ENCODE data around the gene ADPRS.

ADPRS gene

DNA sequence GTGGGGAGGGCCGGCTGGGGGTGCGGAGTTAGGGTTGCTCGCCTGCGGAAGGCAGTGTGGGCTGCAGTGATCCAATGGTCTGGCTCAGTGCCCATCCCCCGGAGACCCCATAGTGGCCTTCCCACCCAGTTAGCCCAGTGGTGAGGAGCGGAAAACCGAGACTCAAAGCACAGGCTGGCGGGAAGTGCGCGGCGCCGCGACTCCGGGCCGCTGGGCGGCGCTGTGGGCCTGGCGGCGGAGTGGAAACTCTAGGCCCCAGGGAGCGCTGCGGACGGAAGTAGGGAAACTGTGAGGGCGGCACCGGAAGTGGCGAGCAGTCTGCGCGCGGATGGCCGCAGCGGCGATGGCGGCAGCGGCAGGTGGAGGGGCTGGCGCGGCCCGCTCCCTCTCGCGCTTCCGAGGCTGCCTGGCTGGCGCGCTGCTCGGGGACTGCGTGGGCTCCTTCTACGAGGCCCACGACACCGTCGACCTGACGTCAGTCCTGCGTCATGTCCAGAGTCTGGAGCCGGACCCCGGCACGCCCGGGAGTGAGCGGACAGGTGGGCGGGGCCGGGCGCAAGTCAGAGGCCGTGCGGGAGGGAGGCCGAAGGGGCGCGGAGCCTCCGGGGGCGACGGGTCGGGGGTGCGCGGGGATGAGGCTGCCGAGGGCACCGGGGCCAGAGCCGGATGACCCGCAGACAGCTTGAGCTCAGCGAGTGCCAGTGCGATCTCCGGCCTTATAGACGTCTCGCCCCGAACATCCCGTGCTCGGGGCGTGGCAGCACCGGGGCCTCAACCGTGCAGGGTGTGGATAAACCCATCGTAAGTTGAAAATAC is at the start of gene ADPRS:
Gene ADPRS, plus strand, starts transcription at position 316 of the 816 bp plus-strand sequence. Its CDS starts 13 bp downstream, at position 329.
- peak within 1 kb of the TSS; percentile 83 to 84 for H3K4me3 ChIP-seq (ENCODE audit: low read depth in 1 of 2, low read length in 2 of 2)
- H3K27ac ChIP-seq (ENCODE audit: low read depth, low read length) = peak within 1 kb of the TSS; percentile 88
- peaks cover 25 to 27% of the 10 kb centered on the region in 2 donors for H3K36me3 ChIP-seq (ENCODE audit: control insufficient read depth in 1 of 2, insufficient read depth in 2 of 2, low read length in 2 of 2)
- H3K4me1 ChIP-seq (ENCODE audit: control insufficient read depth in 1 of 2, insufficient read depth in 2 of 2, low read length in 2 of 2) = peaks cover 8 to 22% of the 10 kb centered on the region in 2 donors
- H3K9me3 ChIP-seq (ENCODE audit: control insufficient read depth in 1 of 2, low read length in 2 of 2) = no peaks in the 10 kb centered on the region
- peaks cover 9 to 13% of the 10 kb centered on the region in 2 donors for H3K27me3 ChIP-seq (ENCODE audit: control insufficient read depth in 1 of 2, insufficient read depth in 2 of 2, low read length in 2 of 2)
- H3K9ac ChIP-seq (ENCODE audit: low read depth in 1 of 2, low read length in 2 of 2) = peak within 1 kb of the TSS; percentile 82 to 87

- Histone ChIP-seq H3K4me3 (ENCODE audit: low read depth in 1 of 2, low read length in 2 of 2) (no peak overlapping the region), H3K9ac (ENCODE audit: low read depth in 1 of 2, low read length in 2 of 2) (no peak overlapping the region), H3K27ac (ENCODE audit: low read depth, low read length) (no peak overlapping the region), H3K36me3 (ENCODE audit: control insufficient read depth in 1 of 2, insufficient read depth in 2 of 2, low read length in 2 of 2) (peaks cover 7 to 41% of the 10 kb centered on the region in 2 donors), H3K9me3 (ENCODE audit: control insufficient read depth in 1 of 2, low read length in 2 of 2) (no peaks in the 10 kb centered on the region), H3K4me1 (ENCODE audit: control insufficient read depth in 1 of 2, insufficient read depth in 2 of 2, low read length in 2 of 2) (no peaks in the 10 kb centered on the region), H3K27me3 (ENCODE audit: control insufficient read depth in 1 of 2, insufficient read depth in 2 of 2, low read length in 2 of 2) (no peaks in the 10 kb centered on the region)
Measured at GRCh38 chr1:36040238-36040637, 48.5 kb upstream of the ADPRS start.

DNA sequence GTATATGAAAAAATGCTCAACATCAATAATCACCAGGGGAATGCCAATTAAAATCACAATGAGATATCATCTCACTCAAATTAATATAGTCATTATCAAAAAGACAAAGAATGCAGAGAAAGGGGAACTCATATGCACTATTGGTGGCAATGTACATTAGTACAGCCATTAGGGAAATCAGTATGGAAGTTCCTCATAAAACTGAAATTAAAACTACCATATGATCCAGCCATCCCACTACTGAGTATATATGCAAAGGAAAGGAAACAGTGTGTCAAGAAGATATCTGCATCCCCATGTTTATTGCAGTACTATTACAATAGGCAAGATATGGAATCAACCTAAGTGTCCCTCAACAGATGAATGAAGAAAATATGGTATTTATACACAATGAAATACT is 36.9 kb upstream of the ADPRS start:
- no peaks in the 10 kb centered on the region for H3K9me3 ChIP-seq (ENCODE audit: control insufficient read depth in 1 of 2, low read length in 2 of 2)
- H3K27ac ChIP-seq (ENCODE audit: low read depth, low read length) = no peak overlapping the region
- H3K36me3 ChIP-seq (ENCODE audit: control insufficient read depth in 1 of 2, insufficient read depth in 2 of 2, low read length in 2 of 2) = peaks cover 3 to 10% of the 10 kb centered on the region in 2 donors
- no peaks in the 10 kb centered on the region for H3K27me3 ChIP-seq (ENCODE audit: control insufficient read depth in 1 of 2, insufficient read depth in 2 of 2, low read length in 2 of 2)
- H3K4me3 ChIP-seq (ENCODE audit: low read depth in 1 of 2, low read length in 2 of 2) = no peak overlapping the region
- H3K9ac ChIP-seq (ENCODE audit: low read depth in 1 of 2, low read length in 2 of 2) = no peak overlapping the region
- H3K4me1 ChIP-seq (ENCODE audit: control insufficient read depth in 1 of 2, insufficient read depth in 2 of 2, low read length in 2 of 2) = no peaks in the 10 kb centered on the region

DNA sequence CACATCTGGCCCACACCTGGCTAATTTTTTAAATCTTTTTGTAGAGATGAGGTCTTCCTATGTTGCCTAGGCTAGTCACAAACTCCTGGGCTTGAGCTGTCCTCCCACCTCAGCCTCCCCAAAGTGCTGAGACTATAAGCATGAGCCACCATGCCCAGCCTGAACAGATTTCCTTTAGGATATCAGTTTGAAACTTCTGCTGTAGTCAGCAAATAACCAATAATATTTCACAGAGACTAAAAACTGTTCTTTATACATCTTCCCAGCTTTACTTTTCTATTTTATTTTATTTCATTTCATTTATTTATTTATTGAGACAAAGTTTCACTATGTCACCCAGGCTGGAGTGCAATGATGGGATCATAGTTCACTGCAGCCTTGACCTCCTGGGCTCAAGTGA is 34.7 kb upstream of the ADPRS start:
- no peaks in the 10 kb centered on the region for H3K4me1 ChIP-seq (ENCODE audit: control insufficient read depth in 1 of 2, insufficient read depth in 2 of 2, low read length in 2 of 2)
- peaks cover 3 to 6% of the 10 kb centered on the region in 2 donors for H3K36me3 ChIP-seq (ENCODE audit: control insufficient read depth in 1 of 2, insufficient read depth in 2 of 2, low read length in 2 of 2)
- H3K27ac ChIP-seq (ENCODE audit: low read depth, low read length) = no peak overlapping the region
- no peak overlapping the region for H3K9ac ChIP-seq (ENCODE audit: low read depth in 1 of 2, low read length in 2 of 2)
- H3K4me3 ChIP-seq (ENCODE audit: low read depth in 1 of 2, low read length in 2 of 2) = no peak overlapping the region
- H3K9me3 ChIP-seq (ENCODE audit: control insufficient read depth in 1 of 2, low read length in 2 of 2) = no peaks in the 10 kb centered on the region
- H3K27me3 ChIP-seq (ENCODE audit: control insufficient read depth in 1 of 2, insufficient read depth in 2 of 2, low read length in 2 of 2) = no peaks in the 10 kb centered on the region

DNA sequence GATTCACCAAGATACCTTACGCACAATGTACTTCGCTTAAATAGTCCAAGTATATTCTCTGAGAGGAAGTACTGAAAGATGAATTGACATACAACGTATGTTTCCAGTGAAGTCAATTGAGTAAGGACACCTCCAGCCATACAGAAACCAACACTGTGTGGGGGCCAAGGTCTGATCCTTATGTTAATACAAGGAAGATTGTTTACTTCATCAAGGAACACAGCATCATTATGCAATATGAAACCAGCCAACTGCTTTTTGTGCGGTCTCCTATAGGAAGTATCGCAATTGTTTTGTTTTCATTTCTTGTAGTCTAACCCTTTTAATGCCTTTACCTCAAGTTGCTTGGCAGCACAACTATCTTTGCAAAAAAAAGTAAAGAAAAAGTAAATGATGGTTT is 33.0 kb upstream of the ADPRS start:
- Histone ChIP-seq H3K27ac (ENCODE audit: low read depth, low read length) (no peak overlapping the region), H3K4me3 (ENCODE audit: low read depth in 1 of 2, low read length in 2 of 2) (no peak overlapping the region), H3K9me3 (ENCODE audit: control insufficient read depth in 1 of 2, low read length in 2 of 2) (no peaks in the 10 kb centered on the region), H3K4me1 (ENCODE audit: control insufficient read depth in 1 of 2, insufficient read depth in 2 of 2, low read length in 2 of 2) (no peaks in the 10 kb centered on the region), H3K27me3 (ENCODE audit: control insufficient read depth in 1 of 2, insufficient read depth in 2 of 2, low read length in 2 of 2) (no peaks in the 10 kb centered on the region), H3K36me3 (ENCODE audit: control insufficient read depth in 1 of 2, insufficient read depth in 2 of 2, low read length in 2 of 2) (peaks cover 3 to 6% of the 10 kb centered on the region in 2 donors), H3K9ac (ENCODE audit: low read depth in 1 of 2, low read length in 2 of 2) (no peak overlapping the region)

DNA sequence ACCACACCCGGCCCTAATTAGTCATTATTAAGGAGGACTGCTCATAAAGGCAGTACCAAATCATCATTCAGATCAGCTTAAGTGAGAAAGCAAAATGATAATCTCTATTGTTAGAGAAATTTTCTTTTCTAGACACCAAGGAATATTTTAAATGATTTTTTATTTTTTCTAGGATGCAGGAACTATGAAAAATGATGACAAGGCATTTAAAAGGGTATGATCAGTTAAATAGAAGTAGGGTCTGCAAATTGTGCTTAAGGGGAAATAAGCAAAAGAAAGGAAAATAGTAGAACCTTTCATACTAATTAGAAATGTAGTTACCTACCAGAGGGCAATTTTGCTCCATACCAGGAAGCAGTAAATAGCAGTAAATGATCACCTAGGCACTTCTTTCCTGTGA is 26.4 kb upstream of the ADPRS start:
- Histone ChIP-seq H3K27me3 (ENCODE audit: control insufficient read depth in 1 of 2, insufficient read depth in 2 of 2, low read length in 2 of 2) (no peaks in the 10 kb centered on the region), H3K9me3 (ENCODE audit: control insufficient read depth in 1 of 2, low read length in 2 of 2) (no peaks in the 10 kb centered on the region), H3K4me1 (ENCODE audit: control insufficient read depth in 1 of 2, insufficient read depth in 2 of 2, low read length in 2 of 2) (no peaks in the 10 kb centered on the region), H3K9ac (ENCODE audit: low read depth in 1 of 2, low read length in 2 of 2) (no peak overlapping the region), H3K4me3 (ENCODE audit: low read depth in 1 of 2, low read length in 2 of 2) (no peak overlapping the region), H3K27ac (ENCODE audit: low read depth, low read length) (no peak overlapping the region), H3K36me3 (ENCODE audit: control insufficient read depth in 1 of 2, insufficient read depth in 2 of 2, low read length in 2 of 2) (no peaks in the 10 kb centered on the region)

DNA sequence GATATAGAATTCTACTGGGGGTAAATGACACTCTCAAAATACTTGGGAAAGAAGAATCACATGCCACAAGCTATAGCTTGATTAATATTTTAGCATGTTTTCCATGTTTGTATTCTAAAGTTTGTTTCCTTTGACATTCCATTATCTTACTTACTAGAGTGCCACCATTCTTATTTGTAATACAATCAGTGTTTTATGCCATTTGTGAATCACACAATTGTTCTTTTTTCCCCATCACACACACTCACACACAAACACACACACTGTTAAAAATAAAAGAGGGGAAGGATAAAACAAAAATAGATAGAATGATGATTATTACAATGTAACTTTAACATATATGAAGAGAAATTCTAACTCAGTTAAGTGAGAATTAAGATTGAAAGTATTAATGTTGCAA is 20.8 kb upstream of the ADPRS start:
- Histone ChIP-seq H3K9me3 (ENCODE audit: control insufficient read depth in 1 of 2, low read length in 2 of 2) (no peaks in the 10 kb centered on the region), H3K36me3 (ENCODE audit: control insufficient read depth in 1 of 2, insufficient read depth in 2 of 2, low read length in 2 of 2) (no peaks in the 10 kb centered on the region), H3K9ac (ENCODE audit: low read depth in 1 of 2, low read length in 2 of 2) (no peak overlapping the region), H3K4me1 (ENCODE audit: control insufficient read depth in 1 of 2, insufficient read depth in 2 of 2, low read length in 2 of 2) (no peaks in the 10 kb centered on the region), H3K27ac (ENCODE audit: low read depth, low read length) (no peak overlapping the region), H3K27me3 (ENCODE audit: control insufficient read depth in 1 of 2, insufficient read depth in 2 of 2, low read length in 2 of 2) (no peaks in the 10 kb centered on the region), H3K4me3 (ENCODE audit: low read depth in 1 of 2, low read length in 2 of 2) (no peak overlapping the region)

DNA sequence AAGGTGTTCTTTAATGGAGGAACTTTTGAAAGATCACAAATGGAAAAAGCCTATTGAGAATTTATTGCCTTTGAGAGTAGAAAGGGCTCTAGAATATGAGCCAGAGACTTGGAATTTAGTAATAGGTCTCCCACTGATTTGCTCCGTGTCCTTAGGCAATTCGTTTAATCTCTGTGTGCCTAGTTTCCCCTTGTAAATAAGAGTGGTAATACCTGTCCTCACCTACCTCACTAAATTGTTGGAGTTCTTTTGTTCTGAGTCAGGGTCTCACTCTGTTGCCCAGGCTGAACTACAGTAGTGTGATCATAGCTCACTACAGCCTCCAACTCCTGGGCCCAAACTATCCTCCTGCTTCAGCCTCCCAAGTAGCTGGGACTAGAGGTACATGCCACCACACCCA is 19.8 kb upstream of the ADPRS start:
- Histone ChIP-seq H3K4me1 (ENCODE audit: control insufficient read depth in 1 of 2, insufficient read depth in 2 of 2, low read length in 2 of 2) (no peaks in the 10 kb centered on the region), H3K4me3 (ENCODE audit: low read depth in 1 of 2, low read length in 2 of 2) (no peak overlapping the region), H3K9ac (ENCODE audit: low read depth in 1 of 2, low read length in 2 of 2) (no peak overlapping the region), H3K27ac (ENCODE audit: low read depth, low read length) (no peak overlapping the region), H3K36me3 (ENCODE audit: control insufficient read depth in 1 of 2, insufficient read depth in 2 of 2, low read length in 2 of 2) (no peaks in the 10 kb centered on the region), H3K9me3 (ENCODE audit: control insufficient read depth in 1 of 2, low read length in 2 of 2) (no peaks in the 10 kb centered on the region), H3K27me3 (ENCODE audit: control insufficient read depth in 1 of 2, insufficient read depth in 2 of 2, low read length in 2 of 2) (no peaks in the 10 kb centered on the region)

- Histone ChIP-seq H3K9me3 (ENCODE audit: control insufficient read depth in 1 of 2, low read length in 2 of 2) (no peaks in the 10 kb centered on the region), H3K36me3 (ENCODE audit: control insufficient read depth in 1 of 2, insufficient read depth in 2 of 2, low read length in 2 of 2) (no peaks in the 10 kb centered on the region), H3K27me3 (ENCODE audit: control insufficient read depth in 1 of 2, insufficient read depth in 2 of 2, low read length in 2 of 2) (no peaks in the 10 kb centered on the region), H3K9ac (ENCODE audit: low read depth in 1 of 2, low read length in 2 of 2) (no peak overlapping the region), H3K4me3 (ENCODE audit: low read depth in 1 of 2, low read length in 2 of 2) (no peak overlapping the region), H3K4me1 (ENCODE audit: control insufficient read depth in 1 of 2, insufficient read depth in 2 of 2, low read length in 2 of 2) (no peaks in the 10 kb centered on the region), H3K27ac (ENCODE audit: low read depth, low read length) (no peak overlapping the region)
Measured at GRCh38 chr1:36070349-36070748, 18.3 kb upstream of the ADPRS start.

DNA sequence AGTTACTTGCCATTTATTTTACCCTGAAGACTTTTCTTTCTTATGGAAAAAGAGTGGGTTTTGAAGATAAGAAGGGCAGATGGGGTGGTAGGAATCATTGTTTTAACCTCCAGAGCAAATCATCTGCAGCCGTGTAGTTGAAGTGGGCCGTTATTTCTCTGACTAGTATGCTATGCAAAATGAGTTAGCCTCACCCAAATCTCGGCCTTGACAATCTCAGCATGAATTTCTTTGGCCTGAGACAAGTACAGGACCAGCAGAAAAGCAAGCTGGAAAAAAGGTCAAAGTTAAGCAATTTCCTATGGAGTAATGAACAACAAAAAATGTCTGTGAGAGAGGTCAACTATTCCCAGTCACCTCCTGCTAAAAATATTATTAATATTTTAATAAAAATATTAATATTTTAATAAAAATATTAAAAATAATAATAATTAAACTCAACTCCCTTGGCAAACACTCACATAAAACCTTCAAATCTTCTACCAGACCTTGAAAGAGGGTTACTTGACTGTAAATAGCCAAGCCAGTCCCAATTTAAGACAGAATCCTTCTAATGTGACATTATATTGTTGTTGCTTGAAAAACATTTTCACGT is 11.6 kb upstream of the ADPRS start:
- Histone ChIP-seq H3K4me3 (ENCODE audit: low read depth in 1 of 2, low read length in 2 of 2) (no peak overlapping the region), H3K9me3 (ENCODE audit: control insufficient read depth in 1 of 2, low read length in 2 of 2) (no peaks in the 10 kb centered on the region), H3K4me1 (ENCODE audit: control insufficient read depth in 1 of 2, insufficient read depth in 2 of 2, low read length in 2 of 2) (no peaks in the 10 kb centered on the region), H3K27ac (ENCODE audit: low read depth, low read length) (no peak overlapping the region), H3K27me3 (ENCODE audit: control insufficient read depth in 1 of 2, insufficient read depth in 2 of 2, low read length in 2 of 2) (no peaks in the 10 kb centered on the region), H3K36me3 (ENCODE audit: control insufficient read depth in 1 of 2, insufficient read depth in 2 of 2, low read length in 2 of 2) (no peaks in the 10 kb centered on the region), H3K9ac (ENCODE audit: low read depth in 1 of 2, low read length in 2 of 2) (no peak overlapping the region)

Data from duodenal mucosa (tissue), 2 donors.